Hematopoietic multipotent progenitor cell (in vitro differentiated cells): ENCODE measurements around the gene BDH1. TPM values are rescaled to one million over a fixed set of nuclear protein-coding genes. Genes with fewer than 3 reads are reported as not detected.
"Not testable (repeated sequence)": the region's sequence is repeated elsewhere in the genome, so short reads cannot be mapped to it uniquely, and the experiment has no call there.

ENCODE experiments used
- DNase-seq, 3 donors: peaks; one replicate each; pipeline ENCODE4 v3.0.0-alpha.2; 2011 to 2015; ENCODE audit warnings: low read depth in 2 of 3, low spot score in 2 of 3
- total RNA-seq: library from RNA; depleted of rRNA; stranded (reverse); fragments of >200 nt; gene quantifications from one replicate; pipeline ENCODE4 v1.2.3, GENCODE V29; 2012

The BDH1 gene
- total RNA-seq, 1 donor, result 19.9 TPM

DNA sequence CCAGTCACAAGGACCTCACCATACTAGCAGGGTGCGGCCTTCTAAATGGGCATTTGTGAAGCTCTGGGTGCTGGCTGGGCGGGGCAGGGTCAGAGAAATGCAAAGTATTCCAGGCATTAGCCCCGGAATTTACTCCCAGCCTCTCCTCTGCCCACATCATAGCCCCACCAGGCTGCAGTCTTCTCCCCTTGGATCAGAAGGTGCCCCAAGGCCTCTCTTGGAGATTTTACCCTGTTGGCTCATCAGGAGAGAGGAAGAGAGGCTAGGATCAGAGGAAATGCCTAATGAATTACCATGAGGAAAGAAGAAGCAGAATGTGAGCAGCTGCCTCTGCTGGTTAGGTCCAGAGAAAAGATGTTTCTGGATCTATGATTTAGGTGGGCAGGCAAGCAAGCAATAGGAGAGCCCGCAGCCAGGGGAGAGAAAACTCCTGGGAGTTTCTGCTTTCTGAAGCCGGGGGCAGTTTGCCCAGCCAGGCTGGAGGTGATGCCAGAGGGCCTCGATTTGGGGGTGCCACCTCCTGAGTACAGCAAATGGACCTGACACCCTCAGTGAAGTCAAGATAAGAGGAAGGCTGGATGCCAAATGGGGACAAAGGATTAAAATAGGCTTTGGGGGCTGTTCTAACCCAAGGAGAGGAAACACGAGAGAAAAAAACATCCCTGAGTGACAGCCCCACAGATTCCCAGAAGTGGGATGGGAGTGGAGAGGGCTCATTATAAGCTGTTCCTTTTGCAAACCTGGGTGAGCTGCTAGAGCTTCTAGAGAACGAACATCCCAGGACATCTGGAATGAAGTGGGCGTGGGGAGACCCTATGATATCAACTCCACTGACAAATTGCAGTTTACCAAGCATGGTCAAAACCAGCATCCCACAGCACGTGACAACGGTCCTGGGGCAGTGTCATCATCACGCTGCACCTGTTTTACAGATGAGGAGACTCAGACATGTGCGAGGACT lies 65.4 kb downstream of the BDH1 start:
- DNase-seq, result no peak

DNA sequence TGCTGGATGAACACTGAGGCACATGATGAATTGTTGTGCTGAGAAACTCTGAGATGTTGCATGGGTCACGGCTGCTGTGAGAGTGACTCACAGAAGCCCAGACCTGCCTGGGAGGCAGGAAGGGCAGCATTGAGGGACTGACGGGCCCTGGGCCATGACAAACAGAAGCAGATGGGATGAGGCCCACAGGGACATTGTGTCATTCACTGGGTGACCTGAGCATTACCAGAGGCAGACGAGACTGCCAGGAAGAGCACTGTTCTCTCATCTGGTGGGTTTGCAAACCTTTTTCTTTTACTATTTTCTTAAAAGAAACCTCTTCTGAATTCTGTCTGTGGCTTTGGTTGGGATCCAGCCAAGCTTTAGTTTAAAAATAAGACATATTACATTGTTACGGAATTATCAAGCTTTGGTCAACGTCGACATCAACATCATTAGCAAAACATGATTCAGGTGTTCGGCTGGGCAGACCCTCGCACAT lies 67.8 kb downstream of the BDH1 start:
- no peak for DNase-seq

DNA sequence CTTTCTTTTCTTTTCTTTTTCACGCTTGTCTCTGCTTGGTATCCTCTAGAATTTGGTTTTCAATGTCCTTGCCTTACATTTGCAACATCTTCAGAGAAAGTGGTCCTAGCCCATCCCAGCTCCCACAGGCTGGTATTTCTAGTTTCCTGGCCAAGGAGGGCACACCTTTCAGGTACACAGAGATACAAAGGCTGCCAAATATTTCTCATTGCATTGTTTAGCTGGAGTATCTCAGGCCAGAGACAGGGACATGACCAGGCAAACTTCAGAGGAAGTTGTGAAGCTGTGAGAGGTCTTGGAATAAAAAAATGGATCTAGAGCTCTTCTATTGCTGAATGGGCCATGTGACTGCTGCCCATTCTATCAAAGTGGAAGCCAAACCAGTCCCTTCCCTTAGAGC lies 68.9 kb downstream of the BDH1 start:
- DNase-seq, result no peak

DNA sequence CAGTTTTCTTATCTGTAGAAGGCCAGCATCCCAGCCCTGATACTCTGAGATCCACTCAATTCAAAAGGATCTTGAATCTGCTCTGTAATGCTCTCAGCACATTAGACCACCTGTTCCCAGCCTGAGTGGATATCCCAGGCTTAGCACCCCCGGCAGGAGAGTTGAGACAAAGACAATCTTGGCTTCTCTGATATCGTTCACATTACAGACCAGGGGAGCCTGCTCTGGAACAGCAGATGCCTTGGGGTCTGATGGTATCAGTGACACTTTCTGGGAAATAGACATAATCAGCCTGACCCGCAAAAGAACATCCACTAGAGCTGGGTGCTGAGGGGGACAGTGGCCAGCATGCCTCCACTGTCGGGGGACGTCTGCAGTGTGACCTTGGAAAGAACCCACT lies 70.6 kb downstream of the BDH1 start:
- DNase-seq, result no peak

DNA sequence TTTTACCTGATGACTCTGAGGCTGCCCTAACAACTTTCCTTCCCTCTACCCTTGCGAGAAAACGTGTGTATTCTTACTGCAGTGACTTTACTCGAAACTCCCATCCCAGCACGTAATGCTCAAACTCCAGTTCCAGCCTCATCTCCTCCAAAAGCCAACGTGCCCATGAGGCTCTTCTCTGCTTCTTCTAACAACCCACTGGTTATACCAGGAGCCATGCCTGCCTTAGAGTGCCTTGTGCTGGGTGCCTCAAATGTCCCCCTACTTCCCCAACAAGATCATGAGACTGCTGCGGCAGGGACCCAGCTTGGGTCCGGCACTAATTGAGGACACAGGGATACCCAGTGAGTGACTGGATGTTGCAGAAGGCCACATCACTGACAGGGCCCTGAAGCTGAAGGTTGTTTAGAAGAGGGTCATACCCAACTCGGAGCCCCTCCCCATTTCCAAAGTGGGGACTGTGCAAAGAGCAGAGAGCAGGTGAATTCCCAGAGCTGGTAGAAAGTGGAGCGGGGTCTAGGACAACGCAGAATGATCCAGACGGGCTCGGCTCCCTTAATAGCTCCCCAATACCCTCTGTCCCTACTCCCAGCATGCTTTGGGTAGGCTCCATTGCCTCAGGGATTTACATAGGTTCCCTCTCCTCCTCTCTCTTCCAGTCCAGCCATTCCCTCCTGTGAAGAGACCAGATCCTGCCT lies 71.4 kb downstream of the BDH1 start:
- no peak for DNase-seq

DNA sequence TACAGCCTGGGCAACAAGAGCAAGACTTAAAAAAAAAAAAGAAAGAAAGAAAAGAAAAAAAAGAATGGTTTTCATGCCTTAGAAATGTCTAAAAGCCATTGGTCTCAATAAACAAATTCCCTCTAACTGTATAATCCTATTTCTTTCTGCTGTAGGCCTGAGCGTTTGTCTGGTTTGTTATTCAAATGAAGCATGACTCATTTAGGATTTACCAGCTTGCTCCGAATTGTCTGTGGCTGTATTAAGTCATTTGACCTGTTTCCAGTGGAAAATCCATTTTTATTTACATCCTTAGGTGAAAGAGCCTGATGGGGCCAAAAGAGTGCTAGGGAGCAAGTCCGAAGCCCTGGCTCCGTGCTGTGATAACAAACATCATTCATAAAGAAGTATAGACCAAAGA lies 73.8 kb downstream of the BDH1 start:
- no peak for DNase-seq

DNA sequence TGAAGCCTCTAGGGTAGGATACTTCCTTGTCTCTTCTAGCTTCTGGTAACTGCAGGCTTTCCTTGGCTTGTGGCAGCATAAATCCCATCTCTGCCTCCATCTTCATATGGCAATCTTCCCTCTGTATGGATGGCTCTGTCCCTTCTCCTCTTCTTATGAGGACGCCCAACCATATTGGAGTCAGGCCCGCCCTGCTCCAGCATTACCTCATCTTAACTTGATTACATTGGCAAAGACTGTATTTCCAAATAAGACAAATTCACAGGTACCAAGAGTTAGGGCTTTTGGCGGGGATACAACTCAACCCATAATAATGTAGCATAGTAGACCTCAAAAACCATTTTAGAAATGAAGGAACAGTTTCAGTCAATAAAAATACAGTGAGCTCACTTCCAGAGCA lies 75.4 kb downstream of the BDH1 start:
- DNase-seq, result no peak

DNA sequence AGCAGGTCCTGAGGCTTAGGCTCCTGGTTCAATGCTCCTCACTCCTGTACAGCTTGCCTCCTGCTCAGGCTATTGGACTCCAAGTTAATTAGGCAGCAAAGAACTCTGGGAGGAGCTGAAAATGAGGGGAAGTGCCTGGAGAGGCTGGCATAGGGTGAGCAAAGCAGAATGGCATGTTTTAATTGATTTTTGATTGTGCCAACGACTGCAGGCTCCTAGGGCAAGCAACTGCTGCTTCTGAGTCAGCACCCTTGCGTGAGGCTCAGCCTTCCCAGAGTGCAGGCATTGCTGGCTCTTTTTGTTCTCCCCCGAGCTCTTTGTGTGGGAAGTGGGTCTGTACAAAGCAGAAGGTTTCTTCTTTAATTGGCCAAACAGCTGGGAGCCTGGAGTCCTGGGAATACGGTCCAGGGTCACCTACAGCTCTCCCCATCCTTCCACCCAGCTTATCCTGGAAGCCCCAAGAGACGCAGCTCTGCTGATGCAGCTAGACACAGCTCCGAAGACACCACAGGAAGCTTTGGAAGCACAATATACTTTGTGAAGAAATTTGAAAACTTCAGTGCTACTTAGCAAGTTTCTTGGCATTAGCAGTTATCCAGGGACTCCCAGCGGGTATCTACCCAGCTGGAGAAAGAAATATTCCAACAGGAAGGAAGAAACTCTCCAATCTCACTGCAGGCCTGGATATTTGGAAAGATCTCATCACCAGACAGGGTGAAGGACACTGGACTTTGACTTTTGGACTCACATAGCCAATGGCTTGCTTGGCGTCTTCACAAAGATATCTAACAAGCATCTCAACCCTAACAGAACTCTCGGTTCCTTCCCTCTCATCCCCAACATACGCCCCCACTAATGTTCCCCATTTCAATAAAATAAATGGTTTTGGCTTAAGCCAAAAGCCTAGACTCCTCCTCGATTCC lies 76.8 kb downstream of the BDH1 start:
- DNase-seq, result no peak

DNA sequence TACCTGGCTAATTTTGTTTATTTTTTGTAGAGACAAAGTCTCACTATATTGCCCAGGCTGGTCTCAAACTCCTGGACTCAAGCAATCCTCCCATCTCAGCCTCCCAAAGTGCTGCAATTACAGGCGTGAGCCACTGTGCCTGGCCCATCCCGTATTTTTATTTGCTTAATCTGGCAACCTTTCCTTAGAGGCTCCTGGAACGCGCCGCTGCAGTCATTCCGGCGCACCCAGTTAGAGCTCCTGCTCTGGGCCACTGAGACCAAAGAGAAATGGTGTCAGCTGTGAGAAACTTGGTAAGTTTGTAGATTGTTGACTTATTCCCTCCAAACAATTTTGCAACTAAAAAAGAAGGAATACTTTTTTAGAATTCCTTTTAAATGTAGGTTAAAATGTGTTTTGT lies 78.0 kb downstream of the BDH1 start:
- not testable (repeated sequence) for DNase-seq

DNA sequence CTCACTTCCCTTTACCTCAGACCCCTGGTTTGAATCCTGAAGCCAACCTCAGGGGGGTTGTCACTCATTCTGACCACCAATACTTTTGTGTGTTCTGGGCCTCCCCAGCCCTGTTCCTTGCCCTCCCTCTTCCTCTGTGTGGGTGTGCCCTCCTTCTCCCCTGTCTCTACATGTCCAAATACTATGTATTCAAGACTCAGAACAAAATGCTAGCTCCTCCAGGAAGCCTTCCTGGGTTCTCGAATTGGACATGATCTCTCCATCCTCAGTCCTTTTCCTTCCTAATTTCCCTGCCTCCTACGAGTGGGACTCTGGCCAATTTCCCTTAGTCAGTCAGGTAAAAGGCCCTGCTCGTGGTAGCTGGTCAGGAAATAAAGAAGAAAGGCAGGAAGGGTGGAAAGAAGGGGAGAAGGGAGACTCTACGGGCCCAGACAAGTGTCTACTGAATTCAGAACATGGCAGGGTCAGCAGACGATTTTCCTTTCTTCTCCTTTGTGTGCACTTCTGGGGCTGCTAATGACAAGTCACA lies 79.7 kb downstream of the BDH1 start:
- no peak for DNase-seq

DNA sequence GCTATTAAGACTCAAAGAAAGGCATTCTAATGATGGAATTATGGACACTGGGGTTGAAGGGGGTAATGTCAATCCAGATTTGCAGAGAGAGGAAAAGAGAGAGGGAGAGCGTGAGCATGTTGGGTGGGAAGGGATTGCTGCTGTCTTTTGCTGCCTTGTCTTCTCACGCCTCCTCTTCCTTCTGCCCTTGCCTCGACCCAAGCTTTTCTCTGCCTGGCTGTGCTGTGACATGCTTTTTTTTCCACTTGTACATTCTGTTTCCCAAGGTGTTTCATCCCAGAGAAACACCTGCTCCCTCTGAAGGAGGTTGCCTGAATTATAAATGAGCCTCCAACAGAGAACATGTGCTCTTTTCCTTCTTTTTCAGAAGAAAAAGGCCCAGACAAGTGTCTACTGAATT lies 80.3 kb downstream of the BDH1 start:
- DNase-seq, result no peak

DNA sequence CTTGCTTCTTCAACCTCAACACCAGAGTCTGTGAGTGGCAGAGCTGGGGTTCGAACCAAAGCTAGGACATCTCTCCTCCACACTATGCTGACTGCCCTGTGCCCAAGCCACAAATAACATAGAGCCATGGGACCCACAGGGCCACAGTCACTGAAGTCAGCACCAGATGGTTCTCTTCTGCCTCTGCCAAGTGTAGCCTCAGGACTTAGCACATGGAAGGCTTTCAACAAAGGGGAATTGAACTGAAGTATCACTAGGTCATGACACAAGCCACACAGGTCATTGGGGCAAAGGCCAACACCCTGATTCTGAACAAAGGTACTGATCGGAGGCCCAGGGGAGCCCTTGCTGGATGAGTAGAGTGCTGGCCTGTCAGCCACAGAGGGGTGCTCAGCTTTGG lies 83.6 kb downstream of the BDH1 start:
- no peak for DNase-seq

DNA sequence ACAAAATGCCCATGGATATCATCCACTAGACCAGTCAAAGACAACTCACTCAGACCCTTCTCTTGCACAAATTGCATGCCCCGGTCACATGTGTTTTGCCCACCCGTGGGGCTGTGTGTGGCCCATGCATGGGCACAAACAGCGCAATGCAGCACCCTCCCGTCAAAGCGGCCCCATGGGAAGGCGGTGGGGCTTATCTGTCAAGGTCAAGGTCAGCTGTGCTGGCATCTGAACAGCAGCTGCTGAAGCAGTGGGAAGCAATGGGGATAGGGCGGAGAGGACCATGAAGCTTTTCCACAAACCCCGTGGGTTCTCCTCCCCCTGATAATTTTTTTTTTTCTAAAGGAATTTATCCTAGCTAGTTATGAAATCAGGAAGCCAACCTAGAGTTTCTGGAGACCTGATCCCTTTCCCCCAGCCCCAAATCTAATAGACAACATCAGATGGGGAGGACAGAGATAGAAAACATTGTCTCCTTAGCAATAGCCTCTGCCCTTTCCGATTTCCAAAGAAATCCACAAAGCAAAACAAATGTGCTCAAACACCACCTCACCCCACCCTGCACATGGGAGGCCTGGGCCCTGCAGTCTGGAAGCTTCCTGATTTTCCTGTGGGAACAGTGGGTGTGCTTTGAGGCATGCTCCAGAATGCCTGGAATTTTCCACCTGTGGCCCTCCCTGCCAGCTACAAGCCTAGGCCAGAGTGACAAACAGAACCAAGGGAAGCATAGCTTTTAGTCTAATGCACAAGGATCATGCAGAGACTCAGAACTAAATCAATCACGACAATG lies 84.4 kb downstream of the BDH1 start:
- no peak for DNase-seq

DNA sequence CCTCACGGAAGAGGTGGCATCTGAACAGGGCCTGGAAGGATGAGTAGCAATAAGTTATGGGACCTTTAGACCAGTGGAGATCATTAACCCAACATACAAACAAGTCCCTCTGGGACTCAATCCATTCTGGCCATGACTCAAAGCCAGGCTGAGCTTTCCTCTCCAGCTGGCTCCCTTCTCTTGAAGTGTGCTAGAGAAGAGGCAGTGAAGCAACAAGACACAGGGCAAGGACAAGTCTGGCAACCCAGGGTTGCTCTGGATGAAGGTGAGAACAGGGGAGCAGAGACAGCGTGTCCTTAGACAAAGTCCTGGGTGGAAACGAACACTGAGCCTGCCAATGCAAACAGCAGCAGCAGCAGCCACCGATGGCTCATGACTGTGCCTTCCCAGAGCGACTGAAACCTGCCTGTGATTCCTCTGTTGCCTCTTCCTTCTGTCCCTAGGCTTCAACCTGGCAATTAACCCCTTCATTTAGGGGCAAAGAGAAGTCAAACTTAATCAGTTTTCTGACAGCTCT lies 86.8 kb downstream of the BDH1 start:
- DNase-seq, result no peak

DNA sequence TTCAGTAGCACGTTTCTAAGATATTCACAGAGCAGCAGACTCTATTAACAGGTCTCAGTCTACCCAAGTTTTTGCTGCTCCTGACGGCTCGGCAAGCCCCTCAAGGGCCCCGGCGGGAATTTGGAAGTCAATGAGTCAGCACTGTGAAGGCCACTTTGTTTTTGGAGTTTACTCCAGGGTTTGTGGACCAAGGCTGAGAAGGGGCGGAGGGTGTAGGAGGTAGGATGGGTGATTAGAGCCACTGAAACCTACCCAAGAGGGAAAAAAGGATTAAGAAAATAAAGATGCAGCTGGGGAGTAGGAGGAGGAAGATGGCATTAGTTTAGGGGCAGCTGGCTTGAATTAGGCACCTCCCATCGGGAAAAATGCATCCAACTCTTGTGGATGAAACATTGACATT lies 87.6 kb downstream of the BDH1 start:
- no peak for DNase-seq

DNA sequence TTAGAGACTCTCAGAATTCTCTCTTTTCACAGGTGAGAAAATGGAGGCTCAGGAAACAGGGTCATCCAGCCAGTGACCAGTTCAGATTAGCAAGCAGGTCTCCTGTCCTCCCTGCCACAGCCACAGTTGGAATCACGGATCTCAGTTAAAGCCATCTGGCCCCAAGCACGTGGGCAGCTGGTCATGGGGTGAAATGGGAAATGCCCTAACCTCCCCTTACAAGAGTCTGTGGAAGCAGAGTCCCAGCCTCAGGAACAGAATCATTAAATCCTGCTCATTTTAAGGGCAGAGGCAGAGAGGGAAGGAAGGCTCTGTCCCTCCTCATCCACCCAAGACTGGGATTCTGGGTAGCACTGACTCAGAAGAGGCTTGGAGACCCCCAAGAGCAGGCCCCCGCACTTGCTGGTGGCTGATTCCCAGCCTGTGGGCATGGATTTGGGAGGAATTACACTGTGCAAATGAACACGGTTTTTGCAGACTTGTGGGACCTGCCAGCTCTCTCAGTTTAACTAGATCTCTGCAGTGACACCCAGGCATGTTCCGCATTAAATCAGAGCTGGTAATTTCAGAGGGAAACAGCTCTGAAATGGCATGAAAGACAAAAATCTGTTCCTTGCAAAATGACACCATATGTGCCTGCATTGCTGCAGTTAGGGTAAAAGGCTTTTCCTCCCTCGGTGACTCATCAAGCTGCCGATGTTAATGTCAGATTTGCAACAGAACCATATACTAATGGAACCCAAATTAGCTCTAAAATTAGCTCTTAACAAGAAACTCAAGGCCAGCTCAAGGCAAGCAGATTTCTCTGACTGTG lies 89.0 kb downstream of the BDH1 start:
- no peak for DNase-seq

DNA sequence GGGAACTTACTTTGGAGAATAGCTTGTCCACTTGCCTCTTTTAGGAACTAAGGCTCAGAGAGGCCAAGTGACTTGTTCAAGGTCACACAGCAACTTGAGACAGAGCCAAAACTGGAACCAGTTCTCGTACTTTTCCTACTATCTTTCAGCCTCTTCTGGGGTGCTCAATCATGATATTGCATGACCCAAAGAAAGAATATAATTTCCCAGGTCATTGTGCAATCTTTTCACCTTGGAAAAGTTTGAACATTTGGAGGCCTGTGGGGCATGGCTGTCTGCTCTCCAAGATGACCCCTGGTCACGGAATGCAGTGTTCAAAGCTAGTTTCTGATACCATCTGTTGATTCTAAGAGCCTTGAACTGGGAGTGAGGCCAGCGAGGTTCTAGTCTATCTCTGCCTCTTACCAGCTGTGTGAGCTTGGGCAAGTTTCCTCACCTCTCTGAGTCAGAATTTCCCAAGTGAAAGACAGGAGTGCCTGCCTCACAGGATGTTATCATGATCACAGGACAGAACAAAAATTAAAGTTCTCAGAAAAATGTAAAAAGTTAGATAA lies 89.7 kb downstream of the BDH1 start:
- DNase-seq, result no peak

DNA sequence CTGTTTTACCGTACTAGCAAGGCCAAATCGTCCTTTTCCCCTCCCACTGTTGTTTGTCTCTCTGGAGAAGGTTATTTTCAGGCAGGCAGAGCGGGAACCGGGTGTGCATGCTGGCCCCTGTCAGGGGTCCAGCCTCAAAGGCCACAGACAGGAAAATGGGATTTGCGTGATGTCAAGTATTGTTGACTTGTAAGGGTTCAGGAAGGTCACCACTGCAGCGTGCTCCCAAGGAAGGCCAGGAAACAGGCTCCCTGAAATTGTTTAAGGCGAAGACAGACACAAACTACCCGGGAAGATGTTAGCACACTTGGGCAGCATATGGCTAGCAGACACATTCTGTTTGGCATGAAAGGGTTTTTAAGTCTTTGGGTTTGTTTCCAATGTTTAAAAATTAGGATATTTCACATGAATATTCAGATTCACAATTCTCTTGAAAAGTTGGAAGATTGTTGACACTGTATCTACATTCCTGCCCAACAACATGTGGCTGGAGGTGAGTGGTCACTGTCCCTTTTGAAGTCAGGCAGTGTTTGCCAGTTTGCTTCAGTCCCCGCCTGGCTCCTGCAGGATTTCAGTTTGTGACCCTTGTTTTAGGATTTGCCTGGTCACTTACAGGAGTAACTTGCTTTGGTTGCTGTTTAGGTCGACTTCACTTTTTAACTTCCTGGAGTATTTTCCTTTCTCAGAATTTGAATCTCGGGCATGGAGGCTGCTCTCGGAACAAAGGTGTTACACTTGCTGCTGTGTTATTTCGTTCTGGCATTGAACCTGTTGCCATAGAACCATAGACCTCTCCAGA lies 90.4 kb downstream of the BDH1 start:
- DNase-seq, result no peak
